Stimulated activated naive CD8-positive, alpha-beta T cell treated with anti-CD3 and anti-CD28 coated beads, Interleukin-15, Interleukin-2, amounts not matched to agents 100 ng/mL and 50 ng/mL, for 24 hours (primary cell): ENCODE results near the gene KIT.
"Not testable (repeated sequence)": the region's sequence is repeated elsewhere in the genome, so short reads cannot be mapped to it uniquely, and the experiment has no call there.

Experiments used
- H3K27ac Mint-ChIP-seq: one replicate; pipeline ENCODE4 v1.8.0; 2021; ENCODE audit warnings: mild to moderate bottlenecking, mixed read lengths
- H3K27me3 Mint-ChIP-seq: one replicate; pipeline ENCODE4 v1.8.0; 2021; ENCODE audit warnings: mixed read lengths
- H3K36me3 Mint-ChIP-seq: one replicate; pipeline ENCODE4 v1.8.0; 2021; ENCODE audit warnings: low read depth, mixed read lengths
- H3K4me1 Mint-ChIP-seq: one replicate; pipeline ENCODE4 v1.8.0; 2021; ENCODE audit warnings: low read depth, mixed read lengths
- H3K4me3 Mint-ChIP-seq: one replicate; pipeline ENCODE4 v1.8.0; 2021; ENCODE audit warnings: mild to moderate bottlenecking, mixed read lengths
- H3K9me3 Mint-ChIP-seq: one replicate; pipeline ENCODE4 v1.8.0; 2021; ENCODE audit warnings: mixed read lengths

KIT gene

GRCh38 chr4:54657551-54658251, at the start of gene KIT:
Gene KIT, plus strand, starts transcription at chr4:54657957. Its CDS starts 58 bp downstream, at chr4:54658015.
- H3K27ac Mint-ChIP-seq = no peak within 1 kb of the TSS
- H3K9me3 Mint-ChIP-seq = no peaks in the 10 kb centered on the region
- H3K27me3 Mint-ChIP-seq = peaks cover 61% of the 10 kb centered on the region
- no peaks in the 10 kb centered on the region for H3K36me3 Mint-ChIP-seq
- H3K4me1 Mint-ChIP-seq = peaks cover 28% of the 10 kb centered on the region
- peak within 1 kb of the TSS; percentile 76 for H3K4me3 Mint-ChIP-seq

- no peak overlapping the region for H3K27ac Mint-ChIP-seq
- H3K9me3 Mint-ChIP-seq = no peaks in the 10 kb centered on the region
- H3K4me3 Mint-ChIP-seq = no peak overlapping the region
- H3K4me1 Mint-ChIP-seq = no peaks in the 10 kb centered on the region
- peaks cover 6% of the 10 kb centered on the region for H3K27me3 Mint-ChIP-seq
- no peaks in the 10 kb centered on the region for H3K36me3 Mint-ChIP-seq
Observed at GRCh38 chr4:54609310-54609709, 48.4 kb upstream of the KIT start.

GRCh38 chr4:54614149-54614548, 43.6 kb upstream of the KIT start:
- Mint-ChIP-seq H3K27me3 (peaks cover 2% of the 10 kb centered on the region), H3K4me3 (no peak overlapping the region), H3K9me3 (no peaks in the 10 kb centered on the region), H3K36me3 (no peaks in the 10 kb centered on the region), H3K27ac (no peak overlapping the region), H3K4me1 (no peaks in the 10 kb centered on the region)

- Mint-ChIP-seq H3K4me3 (no peak overlapping the region), H3K4me1 (no peaks in the 10 kb centered on the region), H3K9me3 (no peaks in the 10 kb centered on the region), H3K27ac (no peak overlapping the region), H3K36me3 (no peaks in the 10 kb centered on the region), H3K27me3 (no peaks in the 10 kb centered on the region)
Observed at GRCh38 chr4:54620773-54621172, 37.0 kb upstream of the KIT start.

- Mint-ChIP-seq H3K27ac (no peak overlapping the region), H3K9me3 (no peaks in the 10 kb centered on the region), H3K4me1 (no peaks in the 10 kb centered on the region), H3K36me3 (no peaks in the 10 kb centered on the region), H3K4me3 (no peak overlapping the region), H3K27me3 (peaks cover 19% of the 10 kb centered on the region)
Observed at GRCh38 chr4:54625391-54625790, 32.4 kb upstream of the KIT start.

- Mint-ChIP-seq H3K27me3 (peaks cover 21% of the 10 kb centered on the region), H3K9me3 (no peaks in the 10 kb centered on the region), H3K4me3 (no peak overlapping the region), H3K27ac (no peak overlapping the region), H3K4me1 (no peaks in the 10 kb centered on the region), H3K36me3 (no peaks in the 10 kb centered on the region)
Observed at GRCh38 chr4:54626113-54626512, 31.6 kb upstream of the KIT start.

GRCh38 chr4:54632537-54632936, 25.2 kb upstream of the KIT start:
- peaks cover 17% of the 10 kb centered on the region for H3K27me3 Mint-ChIP-seq
- peaks cover 5% of the 10 kb centered on the region for H3K4me1 Mint-ChIP-seq
- no peaks in the 10 kb centered on the region for H3K36me3 Mint-ChIP-seq
- H3K4me3 Mint-ChIP-seq = no peak overlapping the region
- no peak overlapping the region for H3K27ac Mint-ChIP-seq
- no peaks in the 10 kb centered on the region for H3K9me3 Mint-ChIP-seq

- not testable (repeated sequence) for H3K4me1 Mint-ChIP-seq, H3K9me3 Mint-ChIP-seq, H3K27ac Mint-ChIP-seq, H3K36me3 Mint-ChIP-seq
- H3K27me3 Mint-ChIP-seq = peaks cover 17% of the 10 kb centered on the region
- H3K4me3 Mint-ChIP-seq = peak overlapping the region; percentile 63
Observed at GRCh38 chr4:54633102-54633740, 24.5 kb upstream of the KIT start.

GRCh38 chr4:54635318-54635717, 22.4 kb upstream of the KIT start:
- peaks cover 5% of the 10 kb centered on the region for H3K4me1 Mint-ChIP-seq
- H3K27me3 Mint-ChIP-seq = peaks cover 7% of the 10 kb centered on the region
- no peak overlapping the region for H3K4me3 Mint-ChIP-seq
- H3K9me3 Mint-ChIP-seq = no peaks in the 10 kb centered on the region
- H3K27ac Mint-ChIP-seq = no peak overlapping the region
- no peaks in the 10 kb centered on the region for H3K36me3 Mint-ChIP-seq

- peaks cover 5% of the 10 kb centered on the region for H3K4me1 Mint-ChIP-seq
- no peaks in the 10 kb centered on the region for H3K36me3 Mint-ChIP-seq
- H3K27ac Mint-ChIP-seq = no peak overlapping the region
- H3K9me3 Mint-ChIP-seq = no peaks in the 10 kb centered on the region
- no peak overlapping the region for H3K4me3 Mint-ChIP-seq
- H3K27me3 Mint-ChIP-seq = peaks cover 5% of the 10 kb centered on the region
Observed at GRCh38 chr4:54637325-54637724, 20.4 kb upstream of the KIT start.

- not testable (repeated sequence) for H3K4me3 Mint-ChIP-seq, H3K9me3 Mint-ChIP-seq, H3K27me3 Mint-ChIP-seq, H3K4me1 Mint-ChIP-seq, H3K36me3 Mint-ChIP-seq, H3K27ac Mint-ChIP-seq
Observed at GRCh38 chr4:54641101-54641500, 16.7 kb upstream of the KIT start.

GRCh38 chr4:54643172-54643571, 14.6 kb upstream of the KIT start:
- H3K36me3 Mint-ChIP-seq = no peaks in the 10 kb centered on the region
- H3K4me1 Mint-ChIP-seq = no peaks in the 10 kb centered on the region
- H3K27me3 Mint-ChIP-seq = no peaks in the 10 kb centered on the region
- H3K4me3 Mint-ChIP-seq = no peak overlapping the region
- H3K27ac Mint-ChIP-seq = no peak overlapping the region
- H3K9me3 Mint-ChIP-seq = no peaks in the 10 kb centered on the region

- Mint-ChIP-seq H3K4me1 (no peaks in the 10 kb centered on the region), H3K9me3 (no peaks in the 10 kb centered on the region), H3K36me3 (no peaks in the 10 kb centered on the region), H3K4me3 (no peak overlapping the region), H3K27me3 (no peaks in the 10 kb centered on the region), H3K27ac (no peak overlapping the region)
Observed at GRCh38 chr4:54643958-54644751, 13.6 kb upstream of the KIT start.

GRCh38 chr4:54645830-54646229, 11.9 kb upstream of the KIT start:
- H3K9me3 Mint-ChIP-seq = no peaks in the 10 kb centered on the region
- no peaks in the 10 kb centered on the region for H3K36me3 Mint-ChIP-seq
- no peaks in the 10 kb centered on the region for H3K27me3 Mint-ChIP-seq
- no peak overlapping the region for H3K4me3 Mint-ChIP-seq
- no peak overlapping the region for H3K27ac Mint-ChIP-seq
- no peaks in the 10 kb centered on the region for H3K4me1 Mint-ChIP-seq

GRCh38 chr4:54647070-54647469, 10.7 kb upstream of the KIT start:
- no peaks in the 10 kb centered on the region for H3K4me1 Mint-ChIP-seq
- no peak overlapping the region for H3K4me3 Mint-ChIP-seq
- no peak overlapping the region for H3K27ac Mint-ChIP-seq
- no peaks in the 10 kb centered on the region for H3K9me3 Mint-ChIP-seq
- H3K36me3 Mint-ChIP-seq = no peaks in the 10 kb centered on the region
- H3K27me3 Mint-ChIP-seq = no peaks in the 10 kb centered on the region
